ENCODE results near the gene RER1.

The RER1 gene

GRCh38 chr1:2431103-2431502 lies 39.5 kb downstream of the RER1 start:
- Histone ChIP-seq H2AFZ (ENCODE audit: low read length) (no peak overlapping the region), H3K9me2 (replicated peaks; ENCODE audit: insufficient read depth, low read length) (no peaks in the 10 kb centered on the region), H3K4me2 (ENCODE audit: low read depth, low read length) (no peak overlapping the region), H3K27me3 (replicated peaks; ENCODE audit: insufficient read depth, low read length) (peaks cover 98% of the 10 kb centered on the region), H3K9me3 (replicated peaks; ENCODE audit: insufficient read depth, low read length) (no peaks in the 10 kb centered on the region), H3F3A (ENCODE audit: insufficient read depth, low read length) (no peaks in the 10 kb centered on the region), H4K20me1 (ENCODE audit: insufficient read depth, low read length) (no peaks in the 10 kb centered on the region), H3K4me3 (ENCODE audit: low read length) (no peak overlapping the region), H3K36me3 (replicated peaks; ENCODE audit: insufficient read depth, low read length) (no peaks in the 10 kb centered on the region), H3K4me1 (ENCODE audit: low read length) (no peaks in the 10 kb centered on the region), H3K9ac (ENCODE audit: low read length) (no peak overlapping the region), H3K79me2 (ENCODE audit: low read length) (no peaks in the 10 kb centered on the region), H3K27ac (ENCODE audit: low read length) (no peak overlapping the region)
- DNase-seq, result no peak
- TF ChIP-seq, protein P1, sequence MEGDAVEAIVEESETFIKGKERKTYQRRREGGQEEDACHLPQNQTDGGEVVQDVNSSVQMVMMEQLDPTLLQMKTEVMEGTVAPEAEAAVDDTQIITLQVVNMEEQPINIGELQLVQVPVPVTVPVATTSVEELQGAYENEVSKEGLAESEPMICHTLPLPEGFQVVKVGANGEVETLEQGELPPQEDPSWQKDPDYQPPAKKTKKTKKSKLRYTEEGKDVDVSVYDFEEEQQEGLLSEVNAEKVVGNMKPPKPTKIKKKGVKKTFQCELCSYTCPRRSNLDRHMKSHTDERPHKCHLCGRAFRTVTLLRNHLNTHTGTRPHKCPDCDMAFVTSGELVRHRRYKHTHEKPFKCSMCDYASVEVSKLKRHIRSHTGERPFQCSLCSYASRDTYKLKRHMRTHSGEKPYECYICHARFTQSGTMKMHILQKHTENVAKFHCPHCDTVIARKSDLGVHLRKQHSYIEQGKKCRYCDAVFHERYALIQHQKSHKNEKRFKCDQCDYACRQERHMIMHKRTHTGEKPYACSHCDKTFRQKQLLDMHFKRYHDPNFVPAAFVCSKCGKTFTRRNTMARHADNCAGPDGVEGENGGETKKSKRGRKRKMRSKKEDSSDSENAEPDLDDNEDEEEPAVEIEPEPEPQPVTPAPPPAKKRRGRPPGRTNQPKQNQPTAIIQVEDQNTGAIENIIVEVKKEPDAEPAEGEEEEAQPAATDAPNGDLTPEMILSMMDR (IDR thresholded peaks at IDR 0.05; ENCODE audit: low read length), result no peak
- TF ChIP-seq EZH2 (optimal IDR thresholded peaks at IDR 0.05; ENCODE audit: low read depth, low read length), result no peak
- TF ChIP-seq EZH2phosphoT487 (IDR thresholded peaks at IDR 0.05; ENCODE audit: low read length), result no peak

GRCh38 chr1:2431518-2431917 lies 39.9 kb downstream of the RER1 start:
- Histone ChIP-seq H3K36me3 (replicated peaks; ENCODE audit: insufficient read depth, low read length) (no peaks in the 10 kb centered on the region), H3K79me2 (ENCODE audit: low read length) (no peaks in the 10 kb centered on the region), H3K9me3 (replicated peaks; ENCODE audit: insufficient read depth, low read length) (no peaks in the 10 kb centered on the region), H3K9me2 (replicated peaks; ENCODE audit: insufficient read depth, low read length) (no peaks in the 10 kb centered on the region), H3K27ac (ENCODE audit: low read length) (no peak overlapping the region), H3K4me3 (ENCODE audit: low read length) (no peak overlapping the region), H4K20me1 (ENCODE audit: insufficient read depth, low read length) (no peaks in the 10 kb centered on the region), H3K4me1 (ENCODE audit: low read length) (no peaks in the 10 kb centered on the region), H3F3A (ENCODE audit: insufficient read depth, low read length) (no peaks in the 10 kb centered on the region), H2AFZ (ENCODE audit: low read length) (no peak overlapping the region), H3K27me3 (replicated peaks; ENCODE audit: insufficient read depth, low read length) (peaks cover 97% of the 10 kb centered on the region), H3K4me2 (ENCODE audit: low read depth, low read length) (no peak overlapping the region), H3K9ac (ENCODE audit: low read length) (no peak overlapping the region)
- DNase-seq, result no peak
- TF ChIP-seq EZH2 (optimal IDR thresholded peaks at IDR 0.05; ENCODE audit: low read depth, low read length), result no peak
- TF ChIP-seq, protein P1 (IDR thresholded peaks at IDR 0.05; ENCODE audit: low read length), result no peak
- TF ChIP-seq EZH2phosphoT487 (IDR thresholded peaks at IDR 0.05; ENCODE audit: low read length), result no peak

GRCh38 chr1:2432441-2432844 lies 40.8 kb downstream of the RER1 start:
- Histone ChIP-seq H3K27ac (ENCODE audit: low read length) (no peak overlapping the region), H3K27me3 (replicated peaks; ENCODE audit: insufficient read depth, low read length) (peaks cover 92% of the 10 kb centered on the region)

More at GRCh38 chr1:2432441-2432844, 40.8 kb downstream of the RER1 start:
- H4K20me1 ChIP-seq (ENCODE audit: insufficient read depth, low read length), result no peaks in the 10 kb centered on the region
- no peaks in the 10 kb centered on the region for H3K9me2 ChIP-seq (replicated peaks; ENCODE audit: insufficient read depth, low read length)
- no peaks in the 10 kb centered on the region for H3K36me3 ChIP-seq (replicated peaks; ENCODE audit: insufficient read depth, low read length)
- no peaks in the 10 kb centered on the region for H3K9me3 ChIP-seq (replicated peaks; ENCODE audit: insufficient read depth, low read length)
- no peak overlapping the region for H2AFZ ChIP-seq (ENCODE audit: low read length)
- H3K9ac ChIP-seq (ENCODE audit: low read length), result no peak overlapping the region
- H3F3A ChIP-seq (ENCODE audit: insufficient read depth, low read length), result no peaks in the 10 kb centered on the region
- TF ChIP-seq EZH2phosphoT487 (IDR thresholded peaks at IDR 0.05; ENCODE audit: low read length), result no peak
- no peak for TF ChIP-seq EZH2 (optimal IDR thresholded peaks at IDR 0.05; ENCODE audit: low read depth, low read length)
- TF ChIP-seq, protein P1 (IDR thresholded peaks at IDR 0.05; ENCODE audit: low read length), result no peak
- H3K4me2 ChIP-seq (ENCODE audit: low read depth, low read length), result no peak overlapping the region
- DNase-seq, result no peak
- H3K4me3 ChIP-seq (ENCODE audit: low read length), result no peak overlapping the region
- no peaks in the 10 kb centered on the region for H3K4me1 ChIP-seq (ENCODE audit: low read length)
- no peaks in the 10 kb centered on the region for H3K79me2 ChIP-seq (ENCODE audit: low read length)
